HG03520 (cell line): ENCODE measurements around the gene CHD2.

Experiments used
- ATAC-seq: cut with Tn5 transposase; IDR thresholded peaks from one replicate; pipeline ENCODE4 v1.9.1; 2021; ENCODE audit warnings: mild to moderate bottlenecking, moderate library complexity; ENCODE audit not compliant: unreplicated experiment

CHD2 gene

GRCh38 chr15:93063796-93064690, 163.9 kb downstream of the CHD2 start:
- ATAC-seq = no peak

- no peak for ATAC-seq
Observed at GRCh38 chr15:93065641-93066045, 165.5 kb downstream of the CHD2 start.

GRCh38 chr15:93066224-93066681, 166.1 kb downstream of the CHD2 start:
- ATAC-seq = no peak

- ATAC-seq = no peak
Observed at GRCh38 chr15:93066834-93067648, 166.9 kb downstream of the CHD2 start.

- no peak for ATAC-seq
Observed at GRCh38 chr15:93067649-93068085, 167.5 kb downstream of the CHD2 start.

GRCh38 chr15:93068581-93069199, 168.6 kb downstream of the CHD2 start:
- ATAC-seq = no peak

- ATAC-seq = no peak
Observed at GRCh38 chr15:93070132-93070531, 170.0 kb downstream of the CHD2 start.

GRCh38 chr15:93070551-93071296, 170.6 kb downstream of the CHD2 start:
- ATAC-seq = no peak

GRCh38 chr15:93071469-93071936, 171.4 kb downstream of the CHD2 start:
- ATAC-seq = no peak

- no peak for ATAC-seq
Observed at GRCh38 chr15:93072011-93072410, 171.9 kb downstream of the CHD2 start.

GRCh38 chr15:93072411-93073394, 172.6 kb downstream of the CHD2 start:
- ATAC-seq = no peak

GRCh38 chr15:93073465-93073952, 173.4 kb downstream of the CHD2 start:
- ATAC-seq = no peak

- no peak for ATAC-seq
Observed at GRCh38 chr15:93074599-93074998, 174.5 kb downstream of the CHD2 start.

GRCh38 chr15:93076217-93076616, 176.1 kb downstream of the CHD2 start:
- ATAC-seq = no peak

- no peak for ATAC-seq
Observed at GRCh38 chr15:93076875-93077274, 176.8 kb downstream of the CHD2 start.
